ENCODE results near the gene RPRM.
"Not testable (repeated sequence)": the region's sequence is repeated elsewhere in the genome, so short reads cannot be mapped to it uniquely, and the experiment has no call there.

RPRM gene

DNA sequence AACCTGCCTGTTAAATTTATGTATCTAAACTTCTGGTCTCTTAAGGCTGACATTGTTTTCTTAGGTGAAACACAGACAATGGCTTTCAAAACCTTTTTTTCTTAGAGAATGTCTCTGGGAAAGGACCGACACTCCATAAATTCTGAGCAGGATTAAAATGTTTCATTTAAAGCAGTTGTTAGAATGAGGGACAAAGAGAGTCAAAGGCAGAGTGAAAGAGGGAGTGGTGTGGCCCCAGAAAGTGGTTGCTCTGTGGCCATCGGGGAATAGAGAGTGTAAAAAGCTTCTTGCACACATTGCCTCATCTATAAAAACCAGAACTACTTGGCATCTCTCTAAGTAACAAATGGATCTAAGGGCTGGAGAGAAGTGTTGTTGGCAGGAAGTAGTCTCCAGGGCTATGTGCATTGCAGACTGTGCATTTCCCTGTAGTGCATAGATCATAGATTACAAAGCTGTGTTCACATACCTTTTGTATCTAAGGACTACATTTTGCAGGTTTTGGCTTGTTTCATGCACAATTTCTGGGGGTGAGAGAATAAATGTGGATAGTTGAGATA lies 3.6 kb downstream of the RPRM start:
- Mint-ChIP-seq H3K27ac (no peak overlapping the region), H3K27me3 (peaks cover 51% of the 10 kb centered on the region), H3K9me3 (no peaks in the 10 kb centered on the region), H3K4me1 (peaks cover 20% of the 10 kb centered on the region), H3K36me3 (no peaks in the 10 kb centered on the region), H3K4me3 (no peak overlapping the region)

GRCh38 chr2:153474407-153474806 lies 4.2 kb downstream of the RPRM start:
- no peaks in the 10 kb centered on the region for H3K36me3 Mint-ChIP-seq
- no peak overlapping the region for H3K27ac Mint-ChIP-seq
- H3K4me1 Mint-ChIP-seq: peaks cover 20% of the 10 kb centered on the region
- peaks cover 48% of the 10 kb centered on the region for H3K27me3 Mint-ChIP-seq
- H3K9me3 Mint-ChIP-seq: no peaks in the 10 kb centered on the region
- H3K4me3 Mint-ChIP-seq: no peak overlapping the region

- Mint-ChIP-seq H3K9me3 (no peaks in the 10 kb centered on the region), H3K27me3 (peaks cover 27% of the 10 kb centered on the region), H3K36me3 (no peaks in the 10 kb centered on the region), H3K4me1 (no peaks in the 10 kb centered on the region), H3K27ac (no peak overlapping the region), H3K4me3 (no peak overlapping the region)
Observed at GRCh38 chr2:153470867-153471266, 7.7 kb downstream of the RPRM start.

DNA sequence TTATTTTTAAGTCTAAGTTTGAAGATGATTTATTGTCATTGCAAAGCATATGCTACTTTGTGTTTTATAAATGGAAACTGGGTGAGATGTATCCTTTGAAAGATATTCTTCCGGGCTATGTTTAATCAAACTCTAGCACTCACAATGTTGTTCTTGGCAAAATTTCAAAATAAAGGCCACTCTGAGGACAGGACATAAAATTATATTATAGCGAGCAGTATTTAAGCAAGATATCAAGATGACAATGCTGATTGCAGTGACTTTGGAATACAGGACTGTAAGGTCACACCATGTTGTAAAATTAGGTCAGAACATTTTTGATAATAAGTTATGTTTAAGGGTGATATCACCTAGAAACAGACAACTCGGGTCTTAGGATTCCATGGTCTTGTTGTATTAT lies 14.2 kb downstream of the RPRM start:
- Mint-ChIP-seq H3K4me1 (no peaks in the 10 kb centered on the region), H3K27me3 (peaks cover 11% of the 10 kb centered on the region)

GRCh38 chr2:153462338-153462859 lies 16.2 kb downstream of the RPRM start:
- H3K9me3 Mint-ChIP-seq: no peaks in the 10 kb centered on the region
- H3K27ac Mint-ChIP-seq: no peak overlapping the region
- H3K4me1 Mint-ChIP-seq: no peaks in the 10 kb centered on the region
- no peak overlapping the region for H3K4me3 Mint-ChIP-seq
- H3K36me3 Mint-ChIP-seq: no peaks in the 10 kb centered on the region
- H3K27me3 Mint-ChIP-seq: peaks cover 15% of the 10 kb centered on the region

More for the DNA sequence above, 14.2 kb downstream of the RPRM start:
- H3K4me3 Mint-ChIP-seq: no peak overlapping the region
- no peak overlapping the region for H3K27ac Mint-ChIP-seq
- H3K9me3 Mint-ChIP-seq: no peaks in the 10 kb centered on the region
- H3K36me3 Mint-ChIP-seq: no peaks in the 10 kb centered on the region

DNA sequence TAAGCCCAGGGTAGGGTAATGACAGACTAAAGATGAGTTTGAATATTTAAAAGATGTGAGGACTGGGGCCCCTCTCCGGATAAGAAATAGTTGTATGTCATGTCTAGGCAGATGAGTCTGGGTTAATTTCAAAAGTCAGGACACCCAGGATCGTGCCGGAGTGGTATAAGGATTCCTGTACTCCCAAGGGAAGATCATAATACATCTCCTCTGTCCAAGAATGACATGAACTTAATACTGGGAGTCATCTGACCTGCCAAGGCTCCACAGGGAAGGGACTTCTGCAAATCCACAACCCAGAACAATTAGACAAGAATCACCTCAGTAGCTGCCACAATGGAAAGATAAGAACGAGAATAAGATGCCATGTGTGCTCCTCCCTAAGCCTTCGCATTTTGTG lies 17.1 kb downstream of the RPRM start:
- Mint-ChIP-seq H3K4me1 (no peaks in the 10 kb centered on the region), H3K4me3 (no peak overlapping the region), H3K36me3 (no peaks in the 10 kb centered on the region), H3K9me3 (no peaks in the 10 kb centered on the region), H3K27ac (no peak overlapping the region), H3K27me3 (peaks cover 15% of the 10 kb centered on the region)

- H3K9me3 Mint-ChIP-seq: no peaks in the 10 kb centered on the region
- no peaks in the 10 kb centered on the region for H3K4me1 Mint-ChIP-seq
- no peak overlapping the region for H3K27ac Mint-ChIP-seq
- peaks cover 9% of the 10 kb centered on the region for H3K27me3 Mint-ChIP-seq
- H3K36me3 Mint-ChIP-seq: no peaks in the 10 kb centered on the region
- no peak overlapping the region for H3K4me3 Mint-ChIP-seq
Observed at GRCh38 chr2:153455861-153456260, 22.7 kb downstream of the RPRM start.

GRCh38 chr2:153455403-153455802 lies 23.2 kb downstream of the RPRM start:
- H3K4me3 Mint-ChIP-seq: no peak overlapping the region
- H3K36me3 Mint-ChIP-seq: no peaks in the 10 kb centered on the region
- H3K27me3 Mint-ChIP-seq: peaks cover 9% of the 10 kb centered on the region
- H3K4me1 Mint-ChIP-seq: no peaks in the 10 kb centered on the region
- no peak overlapping the region for H3K27ac Mint-ChIP-seq
- H3K9me3 Mint-ChIP-seq: no peaks in the 10 kb centered on the region

DNA sequence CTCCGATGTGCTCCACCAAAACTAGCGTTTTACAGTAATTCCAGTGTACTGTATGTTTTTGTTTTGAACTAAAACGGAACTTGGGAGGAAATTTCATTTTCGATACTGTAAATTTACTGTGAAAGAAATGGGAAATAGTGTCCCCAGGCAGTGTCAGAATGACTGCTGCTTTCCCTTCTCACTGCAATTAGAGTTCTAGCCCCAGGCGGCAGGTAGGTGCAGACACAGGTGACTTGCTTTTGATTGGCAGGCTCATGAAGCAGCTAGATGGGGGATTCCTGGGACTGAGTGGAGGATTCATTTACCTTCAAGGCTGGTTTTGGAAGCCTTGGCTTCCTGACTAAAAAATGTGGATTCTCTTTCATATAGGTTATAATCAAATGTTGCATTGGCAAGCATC lies 27.0 kb downstream of the RPRM start:
- H3K36me3 Mint-ChIP-seq: no peaks in the 10 kb centered on the region
- no peak overlapping the region for H3K27ac Mint-ChIP-seq
- no peaks in the 10 kb centered on the region for H3K4me1 Mint-ChIP-seq
- H3K27me3 Mint-ChIP-seq: peaks cover 1% of the 10 kb centered on the region
- H3K9me3 Mint-ChIP-seq: no peaks in the 10 kb centered on the region
- no peak overlapping the region for H3K4me3 Mint-ChIP-seq

- no peaks in the 10 kb centered on the region for H3K4me1 Mint-ChIP-seq
- H3K27me3 Mint-ChIP-seq: no peaks in the 10 kb centered on the region
- no peaks in the 10 kb centered on the region for H3K9me3 Mint-ChIP-seq
- H3K36me3 Mint-ChIP-seq: no peaks in the 10 kb centered on the region
- no peak overlapping the region for H3K27ac Mint-ChIP-seq
- H3K4me3 Mint-ChIP-seq: no peak overlapping the region
Observed at GRCh38 chr2:153443106-153443505, 35.5 kb downstream of the RPRM start.

DNA sequence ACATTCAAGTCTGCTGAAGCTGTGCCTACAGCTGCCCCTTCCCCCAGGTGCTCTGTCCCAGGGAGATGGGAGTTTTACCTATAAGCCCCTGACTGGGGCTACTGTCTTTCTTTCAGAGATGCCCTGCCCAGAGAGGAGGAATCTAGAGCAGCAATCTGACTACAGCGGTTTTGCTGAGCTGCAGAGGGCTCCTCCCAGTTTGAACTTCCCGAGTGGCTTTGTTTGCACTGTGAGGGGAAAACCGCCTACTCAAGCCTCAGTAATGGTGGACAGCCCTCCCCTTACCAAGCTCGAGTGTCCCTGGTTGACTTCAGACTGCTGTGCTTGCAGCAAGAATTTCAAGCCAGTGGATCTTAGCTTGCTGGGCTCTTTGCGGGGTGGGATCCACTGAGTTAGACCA lies 35.9 kb downstream of the RPRM start:
- not testable (repeated sequence) for H3K9me3 Mint-ChIP-seq, H3K27me3 Mint-ChIP-seq, H3K4me3 Mint-ChIP-seq, H3K36me3 Mint-ChIP-seq, H3K27ac Mint-ChIP-seq, H3K4me1 Mint-ChIP-seq

GRCh38 chr2:153440090-153440489 lies 38.5 kb downstream of the RPRM start:
- H3K9me3 Mint-ChIP-seq, H3K36me3 Mint-ChIP-seq, H3K4me1 Mint-ChIP-seq, H3K27ac Mint-ChIP-seq, H3K4me3 Mint-ChIP-seq, H3K27me3 Mint-ChIP-seq: not testable (repeated sequence)

- no peaks in the 10 kb centered on the region for H3K9me3 Mint-ChIP-seq
Observed at GRCh38 chr2:153433403-153433802, 45.2 kb downstream of the RPRM start.

DNA sequence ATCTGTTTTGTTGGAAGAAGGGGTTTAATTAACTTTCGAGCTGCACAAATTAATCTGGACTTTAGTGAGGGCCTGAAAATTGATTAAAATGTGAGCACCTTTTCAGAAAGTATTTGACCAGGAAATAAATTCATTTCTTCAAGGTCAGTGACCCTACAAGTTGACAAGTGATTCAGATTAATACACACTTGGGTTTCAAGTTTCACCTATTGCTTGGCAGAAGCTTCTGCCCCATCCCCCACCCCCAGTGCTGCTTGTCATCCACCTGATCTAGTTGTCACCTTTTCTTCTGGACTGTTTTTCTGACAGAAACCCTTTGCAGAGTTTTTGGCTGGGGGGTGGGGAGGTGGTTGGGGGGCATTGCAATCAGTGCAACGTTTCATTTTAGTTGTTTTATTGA lies 46.2 kb downstream of the RPRM start:
- no peak overlapping the region for H3K4me3 Mint-ChIP-seq
- H3K9me3 Mint-ChIP-seq: no peaks in the 10 kb centered on the region
- no peaks in the 10 kb centered on the region for H3K36me3 Mint-ChIP-seq
- no peaks in the 10 kb centered on the region for H3K27me3 Mint-ChIP-seq
- no peak overlapping the region for H3K27ac Mint-ChIP-seq
- H3K4me1 Mint-ChIP-seq: no peaks in the 10 kb centered on the region

More at GRCh38 chr2:153433403-153433802, 45.2 kb downstream of the RPRM start:
- Mint-ChIP-seq H3K4me1 (no peaks in the 10 kb centered on the region), H3K36me3 (no peaks in the 10 kb centered on the region), H3K4me3 (no peak overlapping the region), H3K27me3 (no peaks in the 10 kb centered on the region), H3K27ac (no peak overlapping the region)

DNA sequence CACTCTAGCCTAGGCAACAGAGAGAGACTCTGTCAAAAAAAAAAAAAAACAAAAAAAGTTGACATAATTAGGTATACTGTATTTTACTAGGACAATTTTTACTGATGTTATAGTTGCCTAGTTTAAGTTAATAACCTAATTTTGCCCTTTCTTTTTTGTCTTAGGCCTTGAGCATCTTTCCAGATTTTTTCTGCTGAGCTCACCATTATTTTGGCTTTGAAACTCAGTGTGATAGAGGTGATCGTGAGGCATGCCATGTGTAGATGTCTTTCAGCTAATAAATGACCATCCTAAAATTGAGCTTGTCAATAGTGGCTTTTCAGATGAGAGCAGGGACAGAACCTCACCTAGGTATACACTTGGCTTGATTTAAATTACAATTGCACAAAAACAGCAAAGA lies 47.4 kb downstream of the RPRM start:
- Mint-ChIP-seq H3K4me1 (no peaks in the 10 kb centered on the region), H3K4me3 (no peak overlapping the region), H3K9me3 (no peaks in the 10 kb centered on the region)

More for the DNA sequence above, 47.4 kb downstream of the RPRM start:
- no peak overlapping the region for H3K27ac Mint-ChIP-seq
- no peaks in the 10 kb centered on the region for H3K27me3 Mint-ChIP-seq
- H3K36me3 Mint-ChIP-seq: no peaks in the 10 kb centered on the region
